DOHH2 (cell line): Measurements from ENCODE around the gene AJUBA.

Experiments used
- H3F3A ChIP-seq: fragments of 200-600 bp; sonication (generic), shearing (Covaris generic); 2 replicates; pipeline ENCODE4 v1.6.0; 2016; ENCODE audit warnings: antibody characterized with exemption, mild to moderate bottlenecking; ENCODE audit not compliant: control insufficient read depth, insufficient read depth
- H3K27ac ChIP-seq: fragments of 200-600 bp; sonication (generic); 2 replicates; pipeline ENCODE4 v1.5.1; 2014; ENCODE audit warnings: low read depth, mild to moderate bottlenecking, low read length, moderate library complexity
- H3K27me3 ChIP-seq: fragments of 200-600 bp; sonication (generic); 2 replicates; pipeline ENCODE4 v1.6.1; 2014; ENCODE audit warnings: mild to moderate bottlenecking, low read length, mixed read lengths; ENCODE audit not compliant: control insufficient read depth
- H3K36me3 ChIP-seq: fragments of 200-600 bp; sonication (generic); 2 replicates; pipeline ENCODE4 v1.6.1; 2014; ENCODE audit warnings: mild to moderate bottlenecking, low read length, moderate library complexity, mixed read lengths; ENCODE audit not compliant: control insufficient read depth
- H3K4me1 ChIP-seq: fragments of 200-600 bp; sonication (generic); 2 replicates; pipeline ENCODE4 v1.6.1; 2014; ENCODE audit warnings: mild to moderate bottlenecking, low read length, mixed read lengths; ENCODE audit not compliant: control insufficient read depth
- H3K4me2 ChIP-seq: fragments of 200-600 bp; sonication (generic); 2 replicates; pipeline ENCODE4 v1.6.0; 2014; ENCODE audit warnings: mild to moderate bottlenecking, low read length, moderate library complexity
- H3K4me3 ChIP-seq: fragments of 200-600 bp; sonication (generic); 2 replicates; pipeline ENCODE4 v1.5.1; 2014; ENCODE audit warnings: mild to moderate bottlenecking, low read length, mixed read lengths
- H3K79me2 ChIP-seq: fragments of 200-600 bp; sonication (generic); 2 replicates; pipeline ENCODE4 v1.6.1; 2014; ENCODE audit warnings: mild to moderate bottlenecking, low read length, mixed read lengths; ENCODE audit not compliant: control insufficient read depth
- H3K9me2 ChIP-seq: fragments of 200-600 bp; sonication (generic); replicated peaks from 2 replicates; pipeline ENCODE4 v1.6.1; 2014; ENCODE audit warnings: mild to moderate bottlenecking, low read length, mixed read lengths; ENCODE audit not compliant: control insufficient read depth
- H3K9me3 ChIP-seq: fragments of 200-600 bp; sonication (generic); 2 replicates; pipeline ENCODE4 v1.6.1; 2014; ENCODE audit warnings: antibody characterized with exemption, low read length, mixed read lengths; ENCODE audit not compliant: control insufficient read depth, insufficient read depth
- H4K20me1 ChIP-seq: fragments of 200-600 bp; sonication (generic); 2 replicates; pipeline ENCODE4 v1.6.0; 2014; ENCODE audit warnings: low read depth, mild to moderate bottlenecking, antibody characterized with exemption, low read length, moderate library complexity; ENCODE audit not compliant: control insufficient read depth, insufficient read depth
- CTCF ChIP-seq: fragments of 200-600 bp; sonication (generic); IDR thresholded peaks from one replicate; pipeline ENCODE4 v1.5.1; 2014; ENCODE audit warnings: antibody characterized with exemption, mild to moderate bottlenecking, low read depth, low read length; ENCODE audit not compliant: poor library complexity, severe bottlenecking
- EZH2phosphoT487 ChIP-seq: fragments of 200-600 bp; sonication (generic); IDR thresholded peaks from 2 replicates; pipeline ENCODE4 v1.6.1; 2017; ENCODE audit warnings: borderline replicate concordance, mild to moderate bottlenecking, antibody characterized with exemption, low read length, moderate library complexity, mixed read lengths

Gene AJUBA

DNA sequence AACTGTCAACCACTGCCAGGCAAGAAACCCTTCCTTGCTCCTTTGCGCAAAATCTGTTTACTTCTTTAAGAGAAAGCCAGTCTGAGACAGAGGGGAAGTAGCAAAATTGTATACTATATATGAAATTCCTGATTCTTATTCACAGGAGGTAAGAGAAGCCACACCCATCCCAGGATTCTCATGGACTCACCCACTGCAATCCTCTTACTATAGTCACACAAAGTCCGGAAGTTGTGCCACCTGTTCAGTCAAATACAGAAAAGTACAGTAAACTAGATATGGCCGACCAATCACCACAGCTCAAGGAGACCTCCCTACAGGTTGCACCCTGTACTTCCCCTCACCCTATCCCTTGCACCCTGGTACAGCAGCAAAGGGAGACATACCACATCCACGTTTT is 56.0 kb downstream of the AJUBA start:
- no peaks in the 10 kb centered on the region for H3K9me3 ChIP-seq
- H3K79me2 ChIP-seq = peaks cover 37% of the 10 kb centered on the region
- H3K4me2 ChIP-seq = peak overlapping the region; percentile 9; the same call in 1 of the 2 replicates
- H3F3A ChIP-seq = peaks cover 16% of the 10 kb centered on the region
- peaks cover 32% of the 10 kb centered on the region for H3K4me1 ChIP-seq
- H3K36me3 ChIP-seq = peaks cover 71% of the 10 kb centered on the region
- 0 out of 2 replicates have a peak overlapping the region, but pooled peaks have one; percentile 99 for H3K4me3 ChIP-seq
- H3K27me3 ChIP-seq = no peaks in the 10 kb centered on the region
- no peak overlapping the region for H3K27ac ChIP-seq
- no peaks in the 10 kb centered on the region for H3K9me2 ChIP-seq
- 0 out of 2 replicates have a peak, but pooled peaks cover 2% of the 10 kb centered on the region for H4K20me1 ChIP-seq
- TF ChIP-seq EZH2phosphoT487 (no peak), CTCF (no peak)

DNA sequence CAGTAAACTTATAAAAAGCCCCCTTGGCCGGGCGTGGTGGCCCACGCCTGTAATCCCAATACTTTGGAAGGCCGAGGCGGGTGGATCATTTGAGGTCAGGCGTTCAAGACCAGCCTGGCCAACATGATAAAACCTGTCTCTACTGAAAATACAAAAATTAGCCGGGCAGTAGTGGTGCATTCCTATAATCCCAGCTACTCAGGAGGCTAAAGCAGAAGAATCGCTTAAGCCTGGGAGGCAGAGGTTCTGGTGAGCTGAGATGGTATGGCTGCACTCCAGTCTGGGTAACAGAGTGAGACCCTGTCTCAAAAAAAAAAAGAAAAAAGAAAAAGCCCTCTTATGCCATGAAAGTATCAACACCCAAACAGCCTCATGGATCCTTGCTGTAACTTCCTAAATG is 56.8 kb downstream of the AJUBA start:
- H3F3A ChIP-seq = peaks cover 23% of the 10 kb centered on the region
- H3K9me2 ChIP-seq = no peaks in the 10 kb centered on the region
- H3K4me1 ChIP-seq = peaks cover 32% of the 10 kb centered on the region
- H3K79me2 ChIP-seq = peaks cover 37% of the 10 kb centered on the region
- 0 out of 2 replicates have a peak, but pooled peaks cover 2% of the 10 kb centered on the region for H4K20me1 ChIP-seq
- TF ChIP-seq EZH2phosphoT487 (no peak), CTCF (no peak)
- H3K9me3 ChIP-seq = no peaks in the 10 kb centered on the region
- no peak overlapping the region for H3K27ac ChIP-seq
- H3K27me3 ChIP-seq = no peaks in the 10 kb centered on the region
- no peak overlapping the region for H3K4me2 ChIP-seq
- H3K36me3 ChIP-seq = peaks cover 79% of the 10 kb centered on the region
- H3K4me3 ChIP-seq = no peak overlapping the region

DNA sequence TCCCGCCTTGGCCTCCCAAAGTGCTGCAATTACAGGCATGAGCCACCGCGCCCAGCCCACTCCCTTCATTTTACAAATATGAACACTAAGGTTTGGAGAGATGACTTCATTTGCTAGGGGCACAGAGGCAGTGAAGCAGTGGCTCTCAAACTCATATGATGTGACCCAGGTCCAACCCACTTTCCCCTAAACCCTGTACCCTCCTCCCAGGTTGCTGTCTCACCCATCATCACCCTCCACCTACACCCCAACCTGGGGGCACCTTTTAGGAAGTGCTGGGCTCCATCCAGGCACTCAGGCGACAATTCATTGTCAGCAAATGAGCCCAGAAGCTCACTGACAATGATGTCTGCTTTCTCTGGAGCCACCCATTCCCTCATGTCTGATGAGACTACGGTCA is 58.6 kb downstream of the AJUBA start:
- H3K36me3 ChIP-seq = peaks cover 86% of the 10 kb centered on the region
- no peaks in the 10 kb centered on the region for H3K9me3 ChIP-seq
- H3K27me3 ChIP-seq = no peaks in the 10 kb centered on the region
- no peaks in the 10 kb centered on the region for H3K9me2 ChIP-seq
- no peak overlapping the region for H3K4me3 ChIP-seq
- 0 out of 2 replicates have a peak, but pooled peaks cover 2% of the 10 kb centered on the region for H4K20me1 ChIP-seq
- H3K4me2 ChIP-seq = no peak overlapping the region
- TF ChIP-seq EZH2phosphoT487 (no peak), CTCF (no peak)
- no peak overlapping the region for H3K27ac ChIP-seq
- peaks cover 33% of the 10 kb centered on the region for H3K79me2 ChIP-seq
- H3F3A ChIP-seq = peaks cover 29% of the 10 kb centered on the region
- peaks cover 37% of the 10 kb centered on the region for H3K4me1 ChIP-seq

- TF ChIP-seq CTCF (no peak), EZH2phosphoT487 (no peak)
- Histone ChIP-seq H3K36me3 (peaks cover 83% of the 10 kb centered on the region), H3K27ac (no peak overlapping the region), H3F3A (peaks cover 28% of the 10 kb centered on the region), H3K9me3 (no peaks in the 10 kb centered on the region), H4K20me1 (no peaks in the 10 kb centered on the region), H3K4me2 (no peak overlapping the region), H3K27me3 (no peaks in the 10 kb centered on the region), H3K9me2 (no peaks in the 10 kb centered on the region), H3K79me2 (peaks cover 33% of the 10 kb centered on the region), H3K4me3 (no peak overlapping the region), H3K4me1 (peaks cover 32% of the 10 kb centered on the region)
Observed at GRCh38 chr14:22922294-22922693, 60.1 kb downstream of the AJUBA start.
